T-helper 2 cell treated with Interferon-gamma antibody and Interleukin-4, amounts not matched to agents 5 μg/mL and 100 μg/mL, for 36 hours (primary cell): Measurements from ENCODE around the gene FBXW7.

Source experiments
- DNase-seq: peaks from one replicate; pipeline ENCODE4 v3.0.0; 2021; ENCODE audit warnings: low spot score
- H3K27ac Mint-ChIP-seq: one replicate; pipeline ENCODE4 v1.8.0; 2021; ENCODE audit warnings: mild to moderate bottlenecking, mixed read lengths
- H3K27me3 Mint-ChIP-seq: one replicate; pipeline ENCODE4 v1.8.0; 2021; ENCODE audit warnings: low read depth, mixed read lengths
- H3K36me3 Mint-ChIP-seq: one replicate; pipeline ENCODE4 v1.8.0; 2021; ENCODE audit warnings: low read depth, mixed read lengths
- H3K4me1 Mint-ChIP-seq: one replicate; pipeline ENCODE4 v1.8.0; 2021; ENCODE audit warnings: low read depth, mixed read lengths
- H3K4me3 Mint-ChIP-seq: one replicate; pipeline ENCODE4 v1.8.0; 2022; ENCODE audit warnings: mild to moderate bottlenecking, moderate library complexity, mixed read lengths
- H3K9me3 Mint-ChIP-seq: one replicate; pipeline ENCODE4 v1.8.0; 2021; ENCODE audit warnings: mixed read lengths

FBXW7 gene

GRCh38 chr4:152344001-152344400 is 191.9 kb downstream of the FBXW7 start:
- Mint-ChIP-seq H3K36me3 (peaks cover 30% of the 10 kb centered on the region), H3K9me3 (no peaks in the 10 kb centered on the region)
- no peak for DNase-seq

DNA sequence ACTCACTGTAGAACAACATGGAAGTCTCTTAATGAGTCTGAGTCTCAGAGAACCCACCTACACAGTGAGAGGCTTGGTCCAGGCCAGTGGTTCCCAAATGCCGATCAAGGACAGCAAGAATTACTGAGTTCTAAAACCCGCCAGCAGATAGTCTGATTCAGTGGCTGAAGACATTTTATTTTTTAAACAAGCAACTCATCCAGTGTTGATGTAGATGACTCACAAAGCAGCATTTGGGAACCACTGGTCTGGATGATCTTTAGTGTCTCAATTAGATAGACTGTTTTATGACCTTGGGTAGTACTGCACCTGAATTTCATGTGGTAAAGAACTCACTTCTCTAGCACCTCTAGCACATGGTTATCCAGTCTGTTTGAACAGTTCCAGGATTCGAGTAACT is 193.6 kb downstream of the FBXW7 start:
- DNase-seq, result no peak

More at GRCh38 chr4:152344001-152344400, 191.9 kb downstream of the FBXW7 start:
- H3K27me3 Mint-ChIP-seq, result no peaks in the 10 kb centered on the region
- H3K27ac Mint-ChIP-seq, result no peak overlapping the region
- H3K4me3 Mint-ChIP-seq, result no peak overlapping the region
- peaks cover 3% of the 10 kb centered on the region for H3K4me1 Mint-ChIP-seq

GRCh38 chr4:152340818-152341217 is 195.1 kb downstream of the FBXW7 start:
- H3K36me3 Mint-ChIP-seq, result peaks cover 27% of the 10 kb centered on the region
- no peaks in the 10 kb centered on the region for H3K27me3 Mint-ChIP-seq
- H3K9me3 Mint-ChIP-seq, result no peaks in the 10 kb centered on the region
- H3K4me1 Mint-ChIP-seq, result no peaks in the 10 kb centered on the region
- H3K27ac Mint-ChIP-seq, result no peak overlapping the region
- no peak for DNase-seq
- H3K4me3 Mint-ChIP-seq, result no peak overlapping the region

More for the DNA sequence above, 193.6 kb downstream of the FBXW7 start:
- no peak overlapping the region for H3K27ac Mint-ChIP-seq
- H3K4me3 Mint-ChIP-seq, result no peak overlapping the region
- H3K4me1 Mint-ChIP-seq, result no peaks in the 10 kb centered on the region
- no peaks in the 10 kb centered on the region for H3K9me3 Mint-ChIP-seq
- H3K36me3 Mint-ChIP-seq, result peaks cover 31% of the 10 kb centered on the region
- H3K27me3 Mint-ChIP-seq, result no peaks in the 10 kb centered on the region

DNA sequence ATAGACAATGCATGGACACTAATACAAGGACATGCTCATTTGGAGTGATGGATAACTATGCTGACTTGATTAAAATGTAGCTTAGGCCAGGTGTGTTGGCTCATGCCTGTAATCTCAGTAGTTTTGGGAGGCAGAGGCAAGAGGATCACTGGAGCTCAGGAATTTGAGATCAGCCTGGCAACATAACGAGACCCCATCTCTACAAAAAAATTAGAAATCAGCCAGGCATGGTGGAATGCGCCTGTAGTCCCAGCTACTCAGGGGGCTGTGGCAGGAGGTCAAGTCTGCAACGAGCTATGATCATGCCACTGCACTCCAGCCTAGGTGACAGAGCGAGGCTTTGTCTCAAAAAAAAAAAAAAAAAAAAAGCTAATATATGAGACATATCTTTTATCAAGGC is 196.3 kb downstream of the FBXW7 start:
- peaks cover 33% of the 10 kb centered on the region for H3K36me3 Mint-ChIP-seq
- no peak overlapping the region for H3K27ac Mint-ChIP-seq

DNA sequence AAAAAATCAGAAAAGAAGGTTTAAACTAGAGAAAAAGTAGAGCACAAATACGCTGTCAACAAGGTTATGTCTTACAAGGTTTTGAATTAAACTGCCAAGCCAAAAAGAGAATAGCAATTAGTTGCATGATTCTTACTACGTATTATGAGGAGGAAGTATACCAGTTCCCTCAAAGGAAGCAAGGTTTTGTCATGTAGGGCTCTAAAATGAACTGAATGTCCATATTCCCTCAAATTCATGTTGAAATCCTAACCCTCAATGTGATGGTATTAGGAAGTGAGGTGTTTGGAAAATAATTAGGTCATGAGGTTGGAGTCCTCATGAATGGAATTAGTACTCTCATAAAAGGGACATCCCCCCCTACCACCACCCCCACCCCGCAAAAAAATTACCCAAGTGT is 201.0 kb downstream of the FBXW7 start:
- no peaks in the 10 kb centered on the region for H3K9me3 Mint-ChIP-seq
- no peak overlapping the region for H3K4me3 Mint-ChIP-seq
- H3K36me3 Mint-ChIP-seq, result peaks cover 33% of the 10 kb centered on the region
- no peaks in the 10 kb centered on the region for H3K27me3 Mint-ChIP-seq
- H3K27ac Mint-ChIP-seq, result no peak overlapping the region
- no peak for DNase-seq
- no peaks in the 10 kb centered on the region for H3K4me1 Mint-ChIP-seq

More for the DNA sequence above, 196.3 kb downstream of the FBXW7 start:
- Mint-ChIP-seq H3K4me1 (no peaks in the 10 kb centered on the region), H3K27me3 (no peaks in the 10 kb centered on the region), H3K4me3 (no peak overlapping the region), H3K9me3 (no peaks in the 10 kb centered on the region)
- no peak for DNase-seq

DNA sequence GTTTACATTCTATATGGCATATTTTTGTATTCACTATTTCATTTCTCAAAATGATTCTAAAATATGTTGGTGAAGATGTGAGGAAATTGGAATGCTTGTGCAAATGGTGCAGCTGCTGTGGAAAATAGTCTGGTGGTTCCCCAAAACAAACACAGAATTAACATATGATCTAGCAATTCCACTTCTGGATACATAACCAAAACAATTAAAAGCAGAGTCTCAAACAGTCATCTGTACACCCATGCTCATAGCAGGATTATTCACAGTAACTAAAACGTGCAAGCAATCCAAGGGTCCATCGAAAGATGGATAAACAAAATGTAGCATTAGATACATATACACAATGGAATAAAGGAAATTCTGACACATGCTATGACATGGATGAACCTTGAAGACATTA is 204.8 kb downstream of the FBXW7 start:
- Mint-ChIP-seq H3K9me3 (peaks cover 9% of the 10 kb centered on the region), H3K4me3 (no peak overlapping the region), H3K36me3 (peaks cover 53% of the 10 kb centered on the region), H3K27ac (no peak overlapping the region), H3K4me1 (peaks cover 20% of the 10 kb centered on the region), H3K27me3 (no peaks in the 10 kb centered on the region)
- DNase-seq, result no peak

GRCh38 chr4:152328582-152328981 is 207.3 kb downstream of the FBXW7 start:
- no peak for DNase-seq
- Mint-ChIP-seq H3K9me3 (peaks cover 9% of the 10 kb centered on the region), H3K4me3 (no peak overlapping the region), H3K27ac (no peak overlapping the region), H3K27me3 (no peaks in the 10 kb centered on the region), H3K4me1 (peaks cover 22% of the 10 kb centered on the region), H3K36me3 (peaks cover 63% of the 10 kb centered on the region)

- Mint-ChIP-seq H3K9me3 (peaks cover 9% of the 10 kb centered on the region), H3K4me1 (peaks cover 22% of the 10 kb centered on the region), H3K36me3 (peaks cover 68% of the 10 kb centered on the region), H3K27me3 (no peaks in the 10 kb centered on the region), H3K4me3 (peak overlapping the region; percentile 71), H3K27ac (peak overlapping the region; percentile 88)
- no peak for DNase-seq
Observed at GRCh38 chr4:152327606-152328453, 208.1 kb downstream of the FBXW7 start.

DNA sequence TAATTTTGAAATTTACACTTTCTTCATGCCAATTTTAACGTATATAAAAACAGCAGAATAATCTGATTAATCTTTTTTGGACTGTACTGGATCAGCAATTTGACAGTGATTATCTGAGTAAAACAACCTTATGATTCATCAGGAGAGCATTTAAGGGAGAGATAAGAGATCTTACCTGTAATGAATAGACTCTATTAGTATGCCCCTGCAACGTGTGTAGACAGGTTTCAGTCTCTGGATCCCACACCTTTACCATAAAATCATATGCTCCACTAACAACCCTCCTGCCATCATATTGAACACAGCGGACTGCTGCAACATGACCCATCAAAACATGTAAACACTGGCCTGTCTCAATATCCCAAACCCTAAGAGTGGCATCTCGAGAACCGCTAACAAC is 210.1 kb downstream of the FBXW7 start:
- DNase-seq, result no peak
- H3K27me3 Mint-ChIP-seq, result no peaks in the 10 kb centered on the region
- peaks cover 9% of the 10 kb centered on the region for H3K9me3 Mint-ChIP-seq
- H3K4me3 Mint-ChIP-seq, result no peak overlapping the region
- peaks cover 22% of the 10 kb centered on the region for H3K4me1 Mint-ChIP-seq
- peaks cover 65% of the 10 kb centered on the region for H3K36me3 Mint-ChIP-seq
- no peak overlapping the region for H3K27ac Mint-ChIP-seq

DNA sequence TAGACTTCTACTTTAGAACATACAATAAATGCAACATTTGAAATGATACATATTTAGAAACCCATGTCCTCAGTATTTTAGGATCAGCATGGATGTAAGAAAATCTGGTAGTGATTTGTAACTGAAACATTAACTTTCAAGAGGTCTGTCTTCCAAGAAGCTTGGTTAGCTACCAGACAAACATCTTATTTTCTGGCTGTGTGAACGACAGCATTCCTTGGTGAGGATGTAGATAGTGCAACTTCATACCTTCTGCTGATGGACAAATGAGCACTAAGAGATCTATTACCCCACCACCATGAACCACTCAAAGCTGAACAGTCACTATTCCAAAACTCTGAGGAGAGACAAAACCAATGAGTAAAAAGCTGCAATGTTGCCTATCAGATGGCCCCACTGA is 212.7 kb downstream of the FBXW7 start:
- no peak overlapping the region for H3K4me3 Mint-ChIP-seq
- H3K4me1 Mint-ChIP-seq, result peaks cover 14% of the 10 kb centered on the region
- no peaks in the 10 kb centered on the region for H3K27me3 Mint-ChIP-seq
- H3K36me3 Mint-ChIP-seq, result peaks cover 50% of the 10 kb centered on the region
- peaks cover 6% of the 10 kb centered on the region for H3K9me3 Mint-ChIP-seq
- no peak for DNase-seq
- no peak overlapping the region for H3K27ac Mint-ChIP-seq

- H3K9me3 Mint-ChIP-seq, result no peaks in the 10 kb centered on the region
- H3K27me3 Mint-ChIP-seq, result no peaks in the 10 kb centered on the region
- no peak overlapping the region for H3K4me3 Mint-ChIP-seq
- peaks cover 47% of the 10 kb centered on the region for H3K36me3 Mint-ChIP-seq
- DNase-seq, result no peak
- no peak overlapping the region for H3K27ac Mint-ChIP-seq
- H3K4me1 Mint-ChIP-seq, result peaks cover 8% of the 10 kb centered on the region
Observed at GRCh38 chr4:152322656-152323055, 213.2 kb downstream of the FBXW7 start.

DNA sequence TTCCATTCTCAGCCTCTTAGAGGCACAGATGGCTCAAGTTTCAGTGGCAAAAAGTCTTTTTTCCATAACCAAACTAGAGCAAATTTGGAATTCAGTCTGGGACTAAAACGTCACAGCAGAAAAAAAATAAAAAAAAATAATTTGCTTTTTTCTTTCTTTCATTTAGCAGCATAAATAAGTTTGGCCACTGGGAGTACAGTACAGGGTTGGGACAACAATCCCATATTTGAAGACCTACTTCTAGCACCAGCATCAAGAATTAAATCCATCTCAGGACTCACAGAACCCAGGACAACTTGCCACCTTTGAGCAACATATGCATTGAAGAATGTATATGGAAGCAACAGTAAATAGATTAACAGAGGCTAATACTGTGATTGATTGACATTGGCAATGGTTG is 214.0 kb downstream of the FBXW7 start:
- no peaks in the 10 kb centered on the region for H3K9me3 Mint-ChIP-seq
- no peak overlapping the region for H3K4me3 Mint-ChIP-seq
- H3K4me1 Mint-ChIP-seq, result peaks cover 2% of the 10 kb centered on the region
- peaks cover 41% of the 10 kb centered on the region for H3K36me3 Mint-ChIP-seq
- H3K27me3 Mint-ChIP-seq, result no peaks in the 10 kb centered on the region
- DNase-seq, result no peak
- no peak overlapping the region for H3K27ac Mint-ChIP-seq

GRCh38 chr4:152321398-152321797 is 214.5 kb downstream of the FBXW7 start:
- Mint-ChIP-seq H3K27me3 (no peaks in the 10 kb centered on the region), H3K27ac (no peak overlapping the region), H3K4me1 (peaks cover 2% of the 10 kb centered on the region), H3K36me3 (peaks cover 41% of the 10 kb centered on the region), H3K9me3 (no peaks in the 10 kb centered on the region), H3K4me3 (no peak overlapping the region)
- no peak for DNase-seq

- no peak for DNase-seq
- no peak overlapping the region for H3K4me3 Mint-ChIP-seq
- H3K4me1 Mint-ChIP-seq, result no peaks in the 10 kb centered on the region
- H3K9me3 Mint-ChIP-seq, result no peaks in the 10 kb centered on the region
- H3K36me3 Mint-ChIP-seq, result peaks cover 7% of the 10 kb centered on the region
- H3K27me3 Mint-ChIP-seq, result peaks cover 2% of the 10 kb centered on the region
- H3K27ac Mint-ChIP-seq, result no peak overlapping the region
Observed at GRCh38 chr4:152316969-152317368, 218.9 kb downstream of the FBXW7 start.

- Mint-ChIP-seq H3K27me3 (peaks cover 2% of the 10 kb centered on the region), H3K36me3 (no peaks in the 10 kb centered on the region), H3K4me3 (no peak overlapping the region), H3K27ac (no peak overlapping the region), H3K4me1 (no peaks in the 10 kb centered on the region), H3K9me3 (no peaks in the 10 kb centered on the region)
- no peak for DNase-seq
Observed at GRCh38 chr4:152310257-152310656, 225.6 kb downstream of the FBXW7 start.
